Measurements from ENCODE around the gene DUXB.

DUXB gene

DNA sequence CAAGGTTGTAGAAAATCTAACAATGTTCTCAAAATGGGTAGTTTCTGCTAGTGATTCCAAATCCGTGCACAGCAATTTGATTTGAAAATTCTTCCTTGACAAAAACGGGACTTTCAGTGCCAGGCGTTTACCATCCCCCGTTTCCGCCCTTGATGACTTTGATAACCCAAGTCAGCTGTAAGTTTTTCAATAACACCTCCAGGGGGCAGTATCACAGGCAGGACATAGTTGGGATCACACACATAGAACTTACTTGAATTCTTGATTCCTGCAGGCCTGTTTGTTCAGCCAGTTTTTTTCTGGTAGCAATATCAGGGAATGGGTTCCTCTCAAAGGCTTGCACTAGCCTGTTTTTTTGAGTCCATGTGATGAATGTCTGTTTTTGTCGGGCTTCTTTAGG lies 5.6 kb downstream of the DUXB start:
- no peak for ATAC-seq
- no peak for TF ChIP-seq GLIS3 (CRISPR knock-in tag; IDR thresholded peaks at IDR 0.05)
- no peak for TF ChIP-seq ISL1 (CRISPR knock-in tag; IDR thresholded peaks at IDR 0.05)
- TF ChIP-seq, protein P1, sequence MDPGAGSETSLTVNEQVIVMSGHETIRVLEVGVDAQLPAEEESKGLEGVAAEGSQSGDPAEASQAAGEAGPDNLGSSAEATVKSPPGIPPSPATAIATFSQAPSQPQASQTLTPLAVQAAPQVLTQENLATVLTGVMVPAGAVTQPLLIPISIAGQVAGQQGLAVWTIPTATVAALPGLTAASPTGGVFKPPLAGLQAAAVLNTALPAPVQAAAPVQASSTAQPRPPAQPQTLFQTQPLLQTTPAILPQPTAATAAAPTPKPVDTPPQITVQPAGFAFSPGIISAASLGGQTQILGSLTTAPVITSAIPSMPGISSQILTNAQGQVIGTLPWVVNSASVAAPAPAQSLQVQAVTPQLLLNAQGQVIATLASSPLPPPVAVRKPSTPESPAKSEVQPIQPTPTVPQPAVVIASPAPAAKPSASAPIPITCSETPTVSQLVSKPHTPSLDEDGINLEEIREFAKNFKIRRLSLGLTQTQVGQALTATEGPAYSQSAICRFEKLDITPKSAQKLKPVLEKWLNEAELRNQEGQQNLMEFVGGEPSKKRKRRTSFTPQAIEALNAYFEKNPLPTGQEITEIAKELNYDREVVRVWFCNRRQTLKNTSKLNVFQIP (CRISPR knock-in tag; IDR thresholded peaks at IDR 0.05; ENCODE audit: borderline replicate concordance, low read depth) = no peak
- no peak for TF ChIP-seq ESRRG (CRISPR knock-in tag; IDR thresholded peaks at IDR 0.05)
- TF ChIP-seq, protein P2, sequence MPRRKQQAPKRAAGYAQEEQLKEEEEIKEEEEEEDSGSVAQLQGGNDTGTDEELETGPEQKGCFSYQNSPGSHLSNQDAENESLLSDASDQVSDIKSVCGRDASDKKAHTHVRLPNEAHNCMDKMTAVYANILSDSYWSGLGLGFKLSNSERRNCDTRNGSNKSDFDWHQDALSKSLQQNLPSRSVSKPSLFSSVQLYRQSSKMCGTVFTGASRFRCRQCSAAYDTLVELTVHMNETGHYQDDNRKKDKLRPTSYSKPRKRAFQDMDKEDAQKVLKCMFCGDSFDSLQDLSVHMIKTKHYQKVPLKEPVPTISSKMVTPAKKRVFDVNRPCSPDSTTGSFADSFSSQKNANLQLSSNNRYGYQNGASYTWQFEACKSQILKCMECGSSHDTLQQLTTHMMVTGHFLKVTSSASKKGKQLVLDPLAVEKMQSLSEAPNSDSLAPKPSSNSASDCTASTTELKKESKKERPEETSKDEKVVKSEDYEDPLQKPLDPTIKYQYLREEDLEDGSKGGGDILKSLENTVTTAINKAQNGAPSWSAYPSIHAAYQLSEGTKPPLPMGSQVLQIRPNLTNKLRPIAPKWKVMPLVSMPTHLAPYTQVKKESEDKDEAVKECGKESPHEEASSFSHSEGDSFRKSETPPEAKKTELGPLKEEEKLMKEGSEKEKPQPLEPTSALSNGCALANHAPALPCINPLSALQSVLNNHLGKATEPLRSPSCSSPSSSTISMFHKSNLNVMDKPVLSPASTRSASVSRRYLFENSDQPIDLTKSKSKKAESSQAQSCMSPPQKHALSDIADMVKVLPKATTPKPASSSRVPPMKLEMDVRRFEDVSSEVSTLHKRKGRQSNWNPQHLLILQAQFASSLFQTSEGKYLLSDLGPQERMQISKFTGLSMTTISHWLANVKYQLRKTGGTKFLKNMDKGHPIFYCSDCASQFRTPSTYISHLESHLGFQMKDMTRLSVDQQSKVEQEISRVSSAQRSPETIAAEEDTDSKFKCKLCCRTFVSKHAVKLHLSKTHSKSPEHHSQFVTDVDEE (CRISPR knock-in tag; IDR thresholded peaks at IDR 0.05) = no peak
- no peak for TF ChIP-seq RARB (CRISPR knock-in tag; IDR thresholded peaks at IDR 0.05)
- no peak for TF ChIP-seq ZNF70 (CRISPR knock-in tag; IDR thresholded peaks at IDR 0.05)
- TF ChIP-seq, protein P3, sequence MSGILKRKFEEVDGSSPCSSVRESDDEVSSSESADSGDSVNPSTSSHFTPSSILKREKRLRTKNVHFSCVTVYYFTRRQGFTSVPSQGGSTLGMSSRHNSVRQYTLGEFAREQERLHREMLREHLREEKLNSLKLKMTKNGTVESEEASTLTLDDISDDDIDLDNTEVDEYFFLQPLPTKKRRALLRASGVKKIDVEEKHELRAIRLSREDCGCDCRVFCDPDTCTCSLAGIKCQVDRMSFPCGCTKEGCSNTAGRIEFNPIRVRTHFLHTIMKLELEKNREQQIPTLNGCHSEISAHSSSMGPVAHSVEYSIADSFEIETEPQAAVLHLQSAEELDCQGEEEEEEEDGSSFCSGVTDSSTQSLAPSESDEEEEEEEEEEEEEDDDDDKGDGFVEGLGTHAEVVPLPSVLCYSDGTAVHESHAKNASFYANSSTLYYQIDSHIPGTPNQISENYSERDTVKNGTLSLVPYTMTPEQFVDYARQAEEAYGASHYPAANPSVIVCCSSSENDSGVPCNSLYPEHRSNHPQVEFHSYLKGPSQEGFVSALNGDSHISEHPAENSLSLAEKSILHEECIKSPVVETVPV (CRISPR knock-in tag; IDR thresholded peaks at IDR 0.05) = no peak
- no peak for TF ChIP-seq ZNF8 (CRISPR knock-in tag; IDR thresholded peaks at IDR 0.05)
- no peak for TF ChIP-seq OSR1 (CRISPR knock-in tag; IDR thresholded peaks at IDR 0.05)
- TF ChIP-seq CSDC2 (CRISPR knock-in tag; IDR thresholded peaks at IDR 0.05) = no peak
- TF ChIP-seq ARNTL (CRISPR knock-in tag; IDR thresholded peaks at IDR 0.05; ENCODE audit: borderline replicate concordance, low read depth) = no peak
- TF ChIP-seq ZFP3 (CRISPR knock-in tag; IDR thresholded peaks at IDR 0.05) = no peak
- TF ChIP-seq, protein P4, sequence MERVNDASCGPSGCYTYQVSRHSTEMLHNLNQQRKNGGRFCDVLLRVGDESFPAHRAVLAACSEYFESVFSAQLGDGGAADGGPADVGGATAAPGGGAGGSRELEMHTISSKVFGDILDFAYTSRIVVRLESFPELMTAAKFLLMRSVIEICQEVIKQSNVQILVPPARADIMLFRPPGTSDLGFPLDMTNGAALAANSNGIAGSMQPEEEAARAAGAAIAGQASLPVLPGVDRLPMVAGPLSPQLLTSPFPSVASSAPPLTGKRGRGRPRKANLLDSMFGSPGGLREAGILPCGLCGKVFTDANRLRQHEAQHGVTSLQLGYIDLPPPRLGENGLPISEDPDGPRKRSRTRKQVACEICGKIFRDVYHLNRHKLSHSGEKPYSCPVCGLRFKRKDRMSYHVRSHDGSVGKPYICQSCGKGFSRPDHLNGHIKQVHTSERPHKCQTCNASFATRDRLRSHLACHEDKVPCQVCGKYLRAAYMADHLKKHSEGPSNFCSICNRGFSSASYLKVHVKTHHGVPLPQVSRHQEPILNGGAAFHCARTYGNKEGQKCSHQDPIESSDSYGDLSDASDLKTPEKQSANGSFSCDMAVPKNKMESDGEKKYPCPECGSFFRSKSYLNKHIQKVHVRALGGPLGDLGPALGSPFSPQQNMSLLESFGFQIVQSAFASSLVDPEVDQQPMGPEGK (CRISPR knock-in tag; IDR thresholded peaks at IDR 0.05; ENCODE audit: borderline replicate concordance) = no peak

DNA sequence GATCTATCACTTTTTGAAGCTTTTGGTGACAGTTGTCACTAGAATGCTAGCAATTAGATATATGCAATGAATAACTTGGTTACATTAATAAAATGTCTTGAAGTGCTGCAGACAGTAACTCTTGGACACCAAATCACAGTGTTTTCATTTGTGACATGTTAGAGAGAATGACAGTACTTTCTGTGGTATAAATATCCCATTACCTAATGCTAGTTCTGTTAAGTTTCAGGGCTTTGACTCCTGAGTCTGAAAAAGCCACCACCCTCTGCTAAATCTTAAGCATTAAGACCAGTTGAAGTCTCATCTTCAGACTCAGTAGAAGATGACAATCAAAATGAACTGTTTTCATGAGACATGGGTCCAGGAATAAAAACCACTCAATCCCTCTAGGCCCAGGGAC lies 13.9 kb downstream of the DUXB start:
- no peak for ATAC-seq
- no peak for TF ChIP-seq TCF4 (CRISPR knock-in tag; IDR thresholded peaks at IDR 0.05; ENCODE audit: borderline replicate concordance)
- TF ChIP-seq, protein P2 (CRISPR knock-in tag; IDR thresholded peaks at IDR 0.05) = no peak
- no peak for TF ChIP-seq ZNF70 (CRISPR knock-in tag; IDR thresholded peaks at IDR 0.05)
- TF ChIP-seq ZFP30 (CRISPR knock-in tag; IDR thresholded peaks at IDR 0.05) = no peak
- no peak for TF ChIP-seq ZFP3 (CRISPR knock-in tag; IDR thresholded peaks at IDR 0.05)
- no peak for TF ChIP-seq ISL1 (CRISPR knock-in tag; IDR thresholded peaks at IDR 0.05)
- no peak for TF ChIP-seq CSDC2 (CRISPR knock-in tag; IDR thresholded peaks at IDR 0.05)
- no peak for TF ChIP-seq TOX (CRISPR knock-in tag; IDR thresholded peaks at IDR 0.05; ENCODE audit: borderline replicate concordance)
- TF ChIP-seq RARB (CRISPR knock-in tag; IDR thresholded peaks at IDR 0.05) = no peak

DNA sequence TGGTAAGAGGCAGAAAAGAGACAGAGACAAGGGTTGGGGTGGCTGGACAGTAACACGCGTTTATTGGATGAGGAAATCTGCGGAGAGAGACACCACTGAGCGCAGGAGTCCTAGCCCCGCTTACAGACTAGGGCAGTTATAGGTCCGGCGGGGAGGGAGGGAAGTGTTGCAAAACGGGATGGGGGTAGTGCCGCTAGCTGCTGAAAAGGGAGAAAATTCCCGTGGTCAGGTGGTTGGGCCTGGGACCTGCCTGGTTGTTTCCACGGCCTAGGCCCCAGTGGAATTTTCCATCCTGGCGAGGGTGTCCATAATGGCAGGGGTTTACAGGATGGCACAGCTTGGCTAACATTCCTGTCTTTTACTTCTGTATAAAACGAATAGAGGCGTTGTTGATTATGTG lies 19.0 kb downstream of the DUXB start:
- ATAC-seq = no peak
- TF ChIP-seq ESRRG (CRISPR knock-in tag; IDR thresholded peaks at IDR 0.05) (no peak), OSR1 (CRISPR knock-in tag; IDR thresholded peaks at IDR 0.05) (no peak), CSDC2 (CRISPR knock-in tag; IDR thresholded peaks at IDR 0.05) (no peak), ZFP30 (CRISPR knock-in tag; IDR thresholded peaks at IDR 0.05) (no peak), BACH2 (CRISPR knock-in tag; IDR thresholded peaks at IDR 0.05; ENCODE audit: borderline replicate concordance) (no peak), TOX (CRISPR knock-in tag; IDR thresholded peaks at IDR 0.05; ENCODE audit: borderline replicate concordance) (no peak), PPARA (CRISPR knock-in tag; IDR thresholded peaks at IDR 0.05; ENCODE audit: borderline replicate concordance) (no peak), ZFP3 (CRISPR knock-in tag; IDR thresholded peaks at IDR 0.05) (no peak), ISL1 (CRISPR knock-in tag; IDR thresholded peaks at IDR 0.05) (no peak), RARB (CRISPR knock-in tag; IDR thresholded peaks at IDR 0.05) (no peak), GLIS3 (CRISPR knock-in tag; IDR thresholded peaks at IDR 0.05) (no peak), ARNTL (CRISPR knock-in tag; IDR thresholded peaks at IDR 0.05; ENCODE audit: borderline replicate concordance, low read depth) (no peak)
- TF ChIP-seq, protein P3 (CRISPR knock-in tag; IDR thresholded peaks at IDR 0.05) = no peak
- TF ChIP-seq, protein P1 (CRISPR knock-in tag; IDR thresholded peaks at IDR 0.05; ENCODE audit: borderline replicate concordance, low read depth) = no peak

Measured in SK-N-SH treated with all-trans-retinoic acid at 6 μM for 48 hours (cell line).